HG03097 (cell line): ENCODE results near the gene PDE4D.
"Not testable (repeated sequence)": the region's sequence is repeated elsewhere in the genome, so short reads cannot be mapped to it uniquely, and the experiment has no call there.

Experiments
- ATAC-seq: cut with Tn5 transposase; IDR thresholded peaks from one replicate; pipeline ENCODE4 v1.9.1; 2021; ENCODE audit not compliant: unreplicated experiment, low FRiP score

PDE4D gene

DNA sequence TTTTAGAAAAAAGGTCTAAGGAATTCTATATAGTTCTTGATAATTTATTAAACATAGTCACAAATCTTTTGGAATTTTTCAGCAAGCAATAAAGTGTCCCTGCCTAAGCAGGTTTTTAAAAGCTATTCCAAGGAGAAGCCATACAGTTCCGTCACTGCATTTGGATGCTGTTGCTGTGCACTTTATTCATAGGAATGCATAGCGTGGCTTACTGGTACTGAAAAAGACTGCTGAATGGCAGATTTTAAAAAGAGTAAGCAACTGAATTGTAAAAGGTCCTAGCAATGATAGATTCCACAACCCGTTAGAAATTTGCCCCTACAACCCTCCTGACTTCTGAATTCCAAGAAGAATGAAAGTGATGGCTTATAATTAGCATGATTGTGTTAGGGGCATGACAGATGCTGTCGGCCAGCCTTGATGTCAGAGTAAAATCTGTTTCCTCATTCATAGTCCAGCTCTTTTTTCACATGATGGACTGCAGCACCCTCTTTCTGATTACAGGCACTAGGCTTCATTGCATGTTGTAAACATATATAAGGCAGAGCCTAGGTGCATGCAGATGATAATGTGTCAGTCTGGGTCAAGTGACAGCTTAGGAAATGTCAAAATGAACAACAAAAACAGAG is 227.0 kb downstream of the PDE4D start:
- ATAC-seq, result no peak

DNA sequence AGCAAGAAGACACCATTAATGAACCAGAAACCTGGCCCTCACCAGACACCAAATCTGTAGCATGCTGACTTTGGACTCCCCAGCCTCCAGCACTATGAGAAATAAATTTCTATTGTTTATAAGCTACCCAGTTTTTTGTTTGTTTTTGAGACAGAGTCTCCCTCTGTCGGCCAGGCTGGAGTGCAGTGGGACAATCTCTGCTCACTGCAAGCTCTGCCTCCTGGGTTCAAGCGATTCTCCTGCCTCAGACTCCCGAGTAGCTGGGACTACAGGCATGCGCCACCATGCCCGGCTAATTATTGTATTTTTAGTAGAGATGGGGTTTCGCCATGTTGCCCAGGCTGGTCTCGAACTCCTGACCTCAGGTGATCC is 227.7 kb downstream of the PDE4D start:
- not testable (repeated sequence) for ATAC-seq

DNA sequence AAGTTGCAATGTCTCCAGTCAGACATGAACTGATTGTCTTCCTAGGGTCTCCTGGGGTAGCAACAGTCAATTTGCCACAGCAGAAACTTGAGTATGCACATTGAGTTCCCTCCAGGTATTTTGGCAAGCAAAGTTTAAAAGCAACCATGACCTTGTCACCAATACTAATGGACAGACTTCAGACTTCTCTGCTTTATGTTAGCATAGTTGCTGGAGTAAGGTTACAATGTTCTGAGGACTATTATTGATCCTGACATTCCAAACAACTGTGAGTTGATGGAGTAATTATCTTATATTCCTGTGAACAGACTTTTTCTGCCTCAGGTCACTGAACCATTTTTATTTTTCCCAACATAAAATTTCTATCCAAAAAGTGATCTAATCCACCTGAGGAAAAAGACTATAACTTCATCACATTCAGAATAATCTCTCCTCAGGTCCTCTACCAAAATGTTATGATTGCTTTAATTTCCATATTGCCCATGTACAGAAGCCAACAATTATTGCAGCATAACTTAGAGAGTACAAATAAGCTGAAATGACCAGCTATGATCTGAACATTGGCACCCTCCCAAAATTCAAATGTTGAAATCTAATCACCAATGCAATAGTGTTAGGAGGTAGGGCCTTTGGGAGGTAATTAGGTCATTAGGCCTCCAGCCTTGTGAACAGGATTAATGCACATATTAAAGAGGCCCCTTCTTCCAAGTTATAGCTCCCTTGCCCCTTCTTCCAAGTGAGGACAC is 228.3 kb downstream of the PDE4D start:
- no peak for ATAC-seq

DNA sequence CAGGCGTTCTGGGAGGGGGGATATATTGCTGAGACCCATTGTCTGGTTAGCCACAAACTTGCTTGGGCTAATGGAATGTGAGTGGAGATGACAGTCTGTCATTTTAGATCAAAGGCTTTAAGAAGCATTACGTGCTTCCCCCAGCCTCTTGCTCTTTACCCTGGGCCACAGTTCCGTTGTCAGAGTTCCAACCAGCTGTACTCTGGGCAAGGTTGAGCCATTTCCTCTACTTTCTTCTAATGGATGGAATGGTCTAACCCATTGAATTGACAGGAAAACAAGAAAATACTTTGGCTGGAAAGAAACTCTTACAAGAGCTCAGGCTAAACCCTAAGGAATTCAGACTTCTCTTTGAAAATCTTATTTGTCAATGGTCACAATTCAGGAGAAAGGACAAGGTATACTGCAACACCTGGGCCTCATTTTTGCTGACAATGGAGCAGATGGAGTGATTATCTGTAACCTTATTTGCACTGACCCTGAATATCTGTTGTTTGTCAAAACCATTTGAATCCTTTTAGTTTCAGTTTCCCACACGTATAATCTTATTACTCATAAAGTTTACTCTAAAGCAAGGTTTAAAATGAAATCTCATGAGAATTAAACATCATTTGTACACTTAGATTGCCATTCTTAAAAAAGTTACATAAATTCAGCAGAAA is 231.4 kb downstream of the PDE4D start:
- ATAC-seq, result no peak

DNA sequence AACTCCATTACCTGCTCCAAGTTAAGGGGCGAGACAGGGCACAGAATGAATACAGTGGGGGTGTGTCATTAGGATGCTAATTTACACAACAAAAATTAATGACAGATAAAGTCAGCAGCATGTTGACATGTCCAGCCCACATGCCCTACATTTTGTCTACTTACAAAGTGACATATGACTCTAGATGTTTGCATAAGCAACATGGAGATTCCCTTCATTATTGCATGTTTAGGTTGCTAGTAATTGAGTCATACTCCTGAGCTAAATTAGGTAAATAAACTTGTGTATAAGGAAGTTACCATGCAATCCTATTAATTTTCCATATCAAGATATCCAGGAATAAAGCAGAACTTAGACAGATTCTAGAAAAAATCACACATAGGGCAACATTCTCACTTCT is 232.2 kb downstream of the PDE4D start:
- no peak for ATAC-seq

DNA sequence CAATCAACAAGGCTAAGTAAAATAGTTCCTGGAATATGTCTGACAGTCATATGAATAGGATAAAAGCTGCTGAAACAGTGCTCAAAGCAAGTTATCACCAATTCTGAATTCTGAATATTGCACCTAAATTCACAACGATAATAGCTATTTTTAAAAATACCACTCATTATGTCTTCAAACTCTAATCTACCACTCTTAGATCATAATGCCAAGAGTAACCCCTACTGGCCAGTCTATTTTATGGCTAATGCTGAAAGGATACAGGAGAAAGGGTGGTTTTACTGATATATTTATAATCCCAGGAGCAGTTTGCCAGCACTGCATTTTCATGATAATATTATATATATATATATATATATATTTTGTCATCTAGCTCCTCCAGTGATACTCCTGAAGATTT is 232.8 kb downstream of the PDE4D start:
- ATAC-seq, result no peak

DNA sequence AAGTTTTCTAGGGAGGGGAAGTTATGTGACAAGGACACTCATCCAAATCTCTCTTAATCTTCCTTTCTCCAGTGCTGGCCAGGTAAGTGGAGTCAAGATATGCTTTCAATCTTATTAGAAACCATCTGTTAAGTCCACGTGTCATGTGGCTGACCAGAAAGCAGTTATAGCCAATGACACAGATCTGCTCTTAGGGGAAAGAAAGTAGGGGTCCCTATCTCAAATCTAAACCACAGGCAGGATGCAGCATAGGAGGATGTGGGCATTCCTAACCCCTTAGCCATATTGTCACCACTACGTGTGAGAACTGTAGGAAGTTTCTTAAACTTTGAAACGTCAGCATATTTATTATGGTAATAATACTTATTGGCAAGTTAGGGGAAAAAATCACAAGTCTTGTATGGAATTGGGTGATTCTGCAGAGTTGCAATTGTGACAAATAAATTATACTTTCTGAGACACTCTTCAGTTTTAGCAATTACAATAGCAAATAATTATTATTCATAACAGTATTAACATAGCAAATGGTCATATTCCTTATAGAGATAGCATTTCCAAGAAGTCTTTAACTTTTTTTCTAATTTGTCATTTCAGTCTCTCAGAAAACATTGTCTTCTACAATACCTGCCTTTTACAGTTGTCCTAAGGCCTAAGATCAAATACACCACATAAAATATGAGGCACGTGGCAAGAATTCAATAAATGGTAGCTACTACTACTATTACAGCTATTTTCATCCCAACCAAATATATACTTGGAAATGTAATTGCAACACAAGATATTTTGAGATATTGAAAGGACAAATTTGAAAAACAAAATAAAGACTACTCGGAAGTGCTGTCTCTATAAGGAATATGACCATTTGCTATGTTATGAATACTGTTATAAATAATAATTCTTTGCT is 236.9 kb downstream of the PDE4D start:
- no peak for ATAC-seq

DNA sequence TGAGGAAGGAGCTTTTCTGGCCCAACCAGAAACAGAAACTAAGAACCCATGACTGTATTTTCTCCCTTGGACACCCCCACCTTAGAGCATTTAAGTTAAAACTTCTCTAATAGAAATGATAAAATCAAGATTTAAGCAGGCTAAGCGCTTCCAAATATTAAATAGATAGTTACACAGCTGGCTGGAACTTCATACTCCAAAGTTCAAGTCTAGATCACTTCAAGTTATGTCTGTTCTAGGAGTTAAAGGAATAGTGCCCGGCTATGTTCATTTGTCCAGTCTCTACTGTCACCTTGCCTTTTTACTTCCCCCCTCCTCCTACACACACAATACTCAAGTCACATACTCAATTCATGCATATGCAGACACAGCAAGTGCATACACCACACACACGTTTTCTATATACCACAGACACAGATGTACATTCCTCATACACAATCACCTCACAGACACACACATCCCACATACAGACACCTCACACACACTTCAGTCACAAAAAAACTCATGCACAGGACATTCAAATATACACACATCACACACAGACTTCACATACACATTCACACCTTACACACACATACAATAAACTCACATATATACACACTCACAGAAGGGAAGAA is 237.7 kb downstream of the PDE4D start:
- no peak for ATAC-seq

DNA sequence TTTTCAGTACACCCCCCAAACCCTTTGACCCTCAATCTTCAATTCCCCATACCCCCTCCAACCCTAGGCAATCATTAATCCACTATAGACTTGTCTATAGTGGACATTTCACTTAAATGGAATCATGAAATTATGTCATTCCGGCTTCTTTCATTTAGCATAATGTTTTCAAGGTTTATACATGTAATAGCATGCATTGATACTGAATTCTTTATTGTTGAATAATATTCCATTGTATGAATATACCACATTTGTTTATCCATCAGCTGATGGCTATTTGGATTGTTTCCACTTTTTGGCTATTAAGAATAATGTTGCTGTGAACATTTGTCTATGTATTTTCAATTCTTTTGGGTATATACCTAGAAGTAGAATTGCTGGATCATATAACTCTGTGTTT is 238.8 kb downstream of the PDE4D start:
- ATAC-seq, result no peak

DNA sequence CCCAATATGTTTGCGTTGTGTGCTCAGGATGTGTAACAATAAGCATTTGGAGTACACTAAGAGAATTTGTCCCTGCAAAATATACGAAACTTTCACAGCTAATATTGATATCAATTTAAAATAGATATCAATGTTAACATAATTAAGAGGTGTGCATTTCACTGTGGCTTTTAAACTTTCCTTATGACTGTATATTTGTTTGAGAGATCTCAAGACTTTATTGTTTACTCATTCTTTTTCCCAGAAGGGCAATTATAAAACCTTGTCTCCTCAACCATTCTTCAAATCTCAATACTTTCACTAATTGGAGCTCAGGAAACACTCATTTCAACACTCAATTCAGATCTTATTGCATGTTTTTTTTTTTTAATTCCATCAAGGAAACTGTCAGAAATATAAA is 241.1 kb downstream of the PDE4D start:
- no peak for ATAC-seq

DNA sequence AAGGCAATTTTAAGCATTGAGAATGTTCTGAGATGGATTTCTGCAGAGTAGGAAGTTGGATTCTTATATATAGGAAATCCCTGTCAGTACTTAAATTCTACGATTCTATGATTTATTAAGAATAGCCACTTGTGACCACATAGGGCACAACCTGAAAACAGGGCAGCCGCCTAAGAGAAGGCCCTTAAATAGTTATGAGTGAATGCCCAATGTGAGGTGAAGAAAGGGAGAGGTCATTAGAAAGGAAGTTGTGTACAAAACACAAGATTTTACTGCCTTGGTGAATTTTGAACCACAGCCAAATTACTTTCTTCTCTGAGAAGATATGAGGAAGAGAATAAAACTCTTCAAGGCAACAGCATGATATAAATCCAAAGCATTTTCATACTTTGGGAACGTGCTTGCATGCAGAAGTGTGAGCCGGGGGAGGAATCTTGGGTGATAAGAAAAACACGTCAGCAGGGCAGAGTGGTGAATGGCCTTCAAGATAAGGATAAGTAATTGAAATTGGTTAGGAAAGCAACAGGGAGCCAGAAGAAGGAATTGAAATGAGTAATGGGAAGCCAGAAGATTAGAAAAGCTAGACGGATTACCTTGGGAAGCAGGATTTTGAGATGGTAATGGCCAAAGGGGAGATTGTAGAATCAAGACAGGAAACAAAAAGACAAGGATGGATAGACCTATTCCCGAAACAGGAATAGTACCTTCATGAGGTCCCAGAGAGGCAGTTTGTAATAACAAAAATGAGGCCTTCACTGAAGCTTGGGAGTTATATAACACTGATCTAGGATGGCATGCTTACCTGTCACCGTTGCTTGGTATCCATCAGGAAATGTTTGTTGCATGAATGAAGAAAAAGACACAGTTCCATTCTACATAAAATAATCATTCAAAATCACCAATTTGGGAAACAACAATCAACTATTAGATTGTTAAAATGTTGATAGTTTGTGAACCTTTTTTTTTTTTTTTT is 244.3 kb downstream of the PDE4D start:
- ATAC-seq, result no peak

DNA sequence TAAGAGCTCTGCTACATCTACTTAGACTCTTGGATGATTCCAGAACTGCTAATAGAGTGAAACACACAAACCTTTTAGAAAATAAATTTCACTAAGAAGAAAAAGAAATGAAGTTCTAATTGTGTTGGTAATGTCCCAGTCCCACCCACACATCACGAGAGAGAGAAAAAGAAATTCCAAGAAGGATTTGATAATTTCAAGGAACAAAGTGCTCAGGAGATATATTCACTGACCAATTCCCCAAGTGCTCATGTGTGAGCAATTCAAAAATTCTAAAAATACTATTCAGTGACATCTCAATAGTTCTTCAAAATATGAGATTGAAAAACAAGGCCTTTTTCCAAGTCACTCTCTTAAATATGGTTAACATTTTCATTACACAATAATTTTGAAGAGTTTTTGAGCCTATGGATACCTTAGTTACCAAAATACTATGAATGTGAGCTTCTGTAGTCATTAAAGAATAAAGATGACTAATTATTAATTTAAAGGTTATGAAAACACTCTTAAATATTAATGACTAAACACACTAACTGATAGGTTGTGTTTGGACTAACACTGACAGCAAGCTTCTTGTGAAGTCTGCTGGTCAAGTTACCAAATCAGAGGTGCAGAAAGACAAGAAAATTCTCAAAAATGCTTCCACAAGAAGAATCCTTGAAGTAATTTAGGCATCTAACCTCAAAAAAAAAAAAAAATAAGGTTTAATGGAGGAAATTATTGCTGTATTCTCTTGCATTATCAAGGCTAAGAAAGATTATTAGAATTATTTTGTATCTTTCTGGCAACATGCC is 245.3 kb downstream of the PDE4D start:
- no peak for ATAC-seq

DNA sequence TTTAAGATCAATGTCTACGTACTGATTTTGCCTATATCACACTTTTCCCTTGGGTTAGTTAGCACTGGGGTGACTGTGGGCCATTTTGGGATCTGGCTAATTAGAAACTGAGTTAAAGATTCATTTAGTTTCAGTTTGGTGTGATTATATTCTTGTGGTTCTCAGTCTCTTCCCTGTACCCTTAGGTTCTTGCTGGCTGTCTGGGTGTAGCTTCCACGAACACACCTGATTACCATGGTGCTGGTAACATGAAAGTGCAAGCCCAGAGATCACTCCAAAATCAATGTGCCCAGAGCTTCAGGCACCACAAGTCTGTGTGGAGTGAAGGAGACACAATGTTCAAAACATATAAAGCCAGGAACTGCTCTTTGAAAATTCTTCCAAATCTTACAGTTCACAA is 248.1 kb downstream of the PDE4D start:
- no peak for ATAC-seq

DNA sequence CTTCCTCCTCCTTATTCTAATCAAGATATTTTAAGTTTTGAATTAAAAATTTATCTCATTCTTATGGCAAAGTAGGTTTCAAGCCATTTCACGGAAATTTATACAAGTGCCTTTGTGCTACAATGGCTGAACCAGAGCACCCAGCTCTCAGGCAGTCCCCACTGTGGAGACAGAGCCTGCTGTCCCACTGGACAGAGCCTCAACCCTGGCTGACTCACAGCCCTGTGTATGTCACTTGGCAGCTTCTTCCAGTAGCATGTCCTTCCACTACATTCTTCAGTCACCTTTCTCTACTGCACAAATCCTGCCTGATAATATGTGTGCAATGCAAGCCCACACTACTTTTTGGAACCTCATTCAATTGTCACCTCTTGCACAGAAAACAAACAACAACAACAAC is 253.1 kb downstream of the PDE4D start:
- no peak for ATAC-seq

DNA sequence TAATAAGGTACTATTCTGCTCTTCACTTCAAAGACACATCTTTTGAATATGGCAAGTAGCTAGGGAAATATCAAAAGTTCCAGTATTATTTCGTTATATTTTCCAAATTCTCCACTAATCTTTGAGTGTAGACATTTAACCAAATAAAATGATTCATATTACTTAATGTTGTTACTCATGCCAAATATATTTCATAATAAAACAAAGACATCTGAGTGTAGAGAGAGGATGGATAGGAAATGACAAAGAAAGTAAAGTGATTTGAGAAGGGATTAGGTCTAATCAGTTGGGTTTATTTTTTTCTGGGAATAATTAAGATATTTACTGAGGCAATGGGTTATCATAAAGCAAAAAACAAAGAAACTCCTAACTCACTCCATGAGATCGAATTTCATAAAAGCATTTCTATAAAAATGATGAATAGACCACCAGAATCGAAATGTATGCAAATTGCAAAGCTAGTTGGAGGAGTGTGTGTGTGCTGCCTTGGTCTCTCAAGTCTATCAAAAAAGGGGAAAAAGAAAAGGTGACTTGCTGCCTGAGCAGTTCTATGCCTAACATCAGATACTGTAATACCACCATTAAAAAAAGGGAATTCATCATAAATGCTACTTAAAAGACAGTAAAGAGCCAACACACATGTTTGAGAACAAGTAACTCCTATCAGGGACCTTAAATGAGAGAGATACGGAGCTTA is 255.5 kb downstream of the PDE4D start:
- no peak for ATAC-seq

DNA sequence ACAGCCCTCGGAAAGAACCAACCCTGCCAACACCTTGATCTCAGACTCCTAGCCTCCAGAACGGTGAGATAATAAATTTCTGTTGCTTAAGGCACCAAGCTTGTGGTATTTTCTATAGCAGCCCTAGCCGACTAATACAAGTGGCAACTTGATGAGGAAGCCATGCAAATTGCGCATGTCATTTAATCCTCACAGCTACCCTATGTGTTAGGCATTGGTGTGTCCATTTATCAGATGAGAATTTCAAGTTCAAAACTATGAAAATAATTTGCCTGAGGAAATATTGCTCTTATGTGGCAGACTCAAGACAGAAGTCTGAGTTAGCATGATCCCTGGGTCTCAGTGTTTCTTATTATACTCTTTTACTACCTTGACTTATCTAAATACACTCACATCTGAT is 264.0 kb downstream of the PDE4D start:
- ATAC-seq, result no peak

DNA sequence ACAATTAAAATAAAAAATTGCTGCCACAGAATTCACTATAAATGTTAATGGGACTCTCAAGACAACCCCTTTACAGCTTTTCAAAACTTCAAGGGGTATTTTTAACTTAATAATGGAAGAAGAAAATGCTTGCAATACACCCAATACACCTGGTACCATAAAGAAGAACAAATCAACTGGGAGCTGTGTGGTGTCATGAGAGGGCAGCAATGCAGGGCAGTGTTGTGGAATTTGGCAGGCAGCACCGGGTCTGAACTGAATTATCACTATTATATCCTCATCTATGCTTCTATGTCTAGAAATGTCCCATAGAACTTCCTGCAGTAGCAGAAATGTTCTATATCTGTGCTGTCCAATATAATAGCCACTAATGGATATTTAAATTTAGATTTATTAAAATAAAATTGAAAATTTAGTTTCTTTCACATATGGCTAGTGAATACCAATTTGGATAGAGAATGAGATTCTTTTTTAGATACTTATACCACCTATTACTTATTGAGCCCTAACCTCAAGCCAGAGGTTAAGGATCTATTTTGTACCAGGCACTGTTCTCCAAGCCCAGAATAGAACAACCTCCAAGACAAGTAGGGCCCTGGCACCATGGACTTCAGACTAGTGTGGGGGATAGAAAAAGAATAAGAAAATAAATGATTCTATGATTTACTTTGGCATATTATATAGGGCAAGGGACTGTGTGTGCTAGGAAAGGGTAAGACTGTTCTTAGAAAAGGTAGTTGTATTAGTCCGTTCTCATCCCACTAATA is 265.3 kb downstream of the PDE4D start:
- ATAC-seq, result no peak
